A673 (cell line): ENCODE measurements around the gene SAP30BP.

ENCODE experiments used
- CTCF ChIP-seq: fragments of 300-800, 200-600 bp; sonication (generic); conservative IDR thresholded peaks from 2 replicates; pipeline ENCODE4 v1.5.1; 2017; ENCODE audit warnings: low read depth, mild to moderate bottlenecking, antibody characterized with exemption, low read length, moderate library complexity, mixed read lengths
- EZH2 ChIP-seq: fragments of 200-600 bp; sonication (generic); IDR thresholded peaks from 2 replicates; pipeline ENCODE4 v1.6.1; 2017; ENCODE audit warnings: borderline replicate concordance, low read depth, mild to moderate bottlenecking, mixed read lengths, antibody characterized with exemption, low read length; ENCODE audit not compliant: poor library complexity, severe bottlenecking

- no peak for TF ChIP-seq CTCF
- TF ChIP-seq EZH2: no peak
Observed at GRCh38 chr17:75694536-75694935, 27.4 kb downstream of the SAP30BP start.
